ENCODE results near the gene PAQR7. TPM values are rescaled to one million over a fixed set of nuclear protein-coding genes. Genes with fewer than 3 reads are reported as not detected.

Gene PAQR7
- total RNA-seq, 1 experiment from 2014 or later = 6.7 TPM

- TF ChIP-seq ZNF281 (CRISPR knock-in tag; IDR thresholded peaks at IDR 0.05) (no peak), NR1H2 (CRISPR knock-in tag; IDR thresholded peaks at IDR 0.05) (no peak), NFATC4 (CRISPR knock-in tag; IDR thresholded peaks at IDR 0.05) (no peak), JAZF1 (CRISPR knock-in tag; IDR thresholded peaks at IDR 0.05) (no peak), JUN (CRISPR knock-in tag; IDR thresholded peaks at IDR 0.05) (no peak), TEAD1 (CRISPR knock-in tag; IDR thresholded peaks at IDR 0.05) (no peak), SP1 (CRISPR knock-in tag; conservative IDR thresholded peaks at IDR 0.05) (no peak), ZNF138 (CRISPR knock-in tag; conservative IDR thresholded peaks at IDR 0.05) (no peak), TP53 (CRISPR knock-in tag; IDR thresholded peaks at IDR 0.05) (no peak)
Observed at GRCh38 chr1:25889470-25889869, 14.0 kb upstream of the PAQR7 start (continued).

- Mint-ChIP-seq H3K36me3 (no peaks in the 10 kb centered on the region), H3K4me3 (no peak overlapping the region), H3K27me3 (ENCODE audit: low read depth) (no peaks in the 10 kb centered on the region; the same call in 1 of the 2 replicates), H3K9me3 (no peaks in the 10 kb centered on the region), H3K27ac (no peak overlapping the region), H3K4me1 (peaks cover 23% of the 10 kb centered on the region)
- ATAC-seq = no peak
- no peak for TF ChIP-seq ZNF671 (CRISPR knock-in tag; IDR thresholded peaks at IDR 0.05)
- TF ChIP-seq STAT6 (CRISPR knock-in tag; conservative IDR thresholded peaks at IDR 0.05; ENCODE audit: low read depth) = no peak
- no peak for TF ChIP-seq ZNF121 (CRISPR knock-in tag; IDR thresholded peaks at IDR 0.05)
- TF ChIP-seq ZNF396 (CRISPR knock-in tag; IDR thresholded peaks at IDR 0.05; ENCODE audit: borderline replicate concordance) = no peak
- TF ChIP-seq TEAD4 (CRISPR knock-in tag; IDR thresholded peaks at IDR 0.05) = no peak
- TF ChIP-seq E2F4 (CRISPR knock-in tag; IDR thresholded peaks at IDR 0.05; ENCODE audit: borderline replicate concordance, low read depth) = no peak
- no peak for TF ChIP-seq KAT7 (CRISPR knock-in tag; IDR thresholded peaks at IDR 0.05; ENCODE audit: borderline replicate concordance)
- TF ChIP-seq ZNF232 (CRISPR knock-in tag; IDR thresholded peaks at IDR 0.05) = no peak
- no peak for TF ChIP-seq ARID4B (CRISPR knock-in tag; IDR thresholded peaks at IDR 0.05; ENCODE audit: borderline replicate concordance)
- ChIA-PET POLR2A (no interaction called here), CTCF (no interaction called here)
- DNase-seq (ENCODE audit: low spot score) = no peak
Observed at GRCh38 chr1:25888426-25888987, 13.0 kb upstream of the PAQR7 start.

Measured in WTC11 (cell line).